ENCODE results near the gene FYCO1.

The FYCO1 gene

DNA sequence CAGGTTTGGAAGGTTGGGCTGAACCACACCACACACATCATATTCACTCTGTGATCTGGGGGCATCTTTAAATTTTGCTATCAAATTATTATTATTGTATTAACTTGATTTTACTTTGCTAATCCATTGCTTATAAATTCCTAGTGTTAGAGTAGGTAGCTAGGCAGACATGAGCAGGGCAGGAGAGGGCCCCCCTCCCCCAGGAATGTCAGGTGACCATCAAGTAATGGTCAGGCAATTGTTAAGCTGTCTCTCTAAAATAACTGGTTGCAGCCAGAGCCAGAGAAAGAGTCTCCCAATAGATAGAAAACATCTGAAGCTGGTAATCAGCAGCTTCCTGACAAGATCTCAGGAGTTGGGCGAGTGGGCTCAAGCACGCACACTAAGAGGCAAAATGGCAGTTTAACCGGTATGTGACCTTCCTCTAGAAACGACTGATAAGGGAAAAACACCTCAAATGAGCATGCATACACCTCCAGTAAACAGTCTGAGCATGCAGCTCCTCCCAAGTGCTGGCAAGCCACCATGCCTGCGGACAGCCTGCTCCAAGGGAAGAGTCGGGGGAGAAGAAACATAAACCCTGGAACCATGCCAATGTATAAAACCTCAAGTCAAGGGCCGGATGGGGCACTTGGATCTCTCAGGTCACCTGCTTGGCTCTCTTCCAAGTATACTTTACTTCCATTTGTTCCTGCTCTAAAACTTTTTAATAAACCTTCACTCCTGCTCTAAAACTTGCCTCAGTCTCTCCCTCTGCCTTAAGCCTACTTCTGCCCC is 55.4 kb downstream of the FYCO1 start:
- DNase-seq = no peak

DNA sequence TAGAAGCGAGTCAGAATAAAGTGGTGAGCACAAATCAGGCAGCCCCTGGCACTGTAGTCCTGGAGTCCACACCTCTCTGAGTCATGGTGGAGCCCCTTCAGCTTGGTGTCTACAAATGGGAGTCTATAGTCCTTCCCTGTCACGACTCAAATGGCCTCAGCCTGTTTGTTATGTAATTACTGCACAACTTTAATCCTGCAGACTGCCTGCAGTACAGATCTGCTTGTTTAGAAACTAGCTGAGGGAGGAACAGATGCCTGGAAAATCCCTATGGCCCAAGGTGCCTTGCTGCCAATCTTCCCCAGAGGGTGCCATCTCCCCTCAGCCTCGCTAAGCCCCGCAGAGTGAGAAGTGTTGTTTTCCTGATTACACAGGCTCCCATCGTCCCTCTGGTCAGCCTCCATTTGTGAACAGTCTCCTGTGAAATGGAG is 56.3 kb downstream of the FYCO1 start:
- DNase-seq = no peak

DNA sequence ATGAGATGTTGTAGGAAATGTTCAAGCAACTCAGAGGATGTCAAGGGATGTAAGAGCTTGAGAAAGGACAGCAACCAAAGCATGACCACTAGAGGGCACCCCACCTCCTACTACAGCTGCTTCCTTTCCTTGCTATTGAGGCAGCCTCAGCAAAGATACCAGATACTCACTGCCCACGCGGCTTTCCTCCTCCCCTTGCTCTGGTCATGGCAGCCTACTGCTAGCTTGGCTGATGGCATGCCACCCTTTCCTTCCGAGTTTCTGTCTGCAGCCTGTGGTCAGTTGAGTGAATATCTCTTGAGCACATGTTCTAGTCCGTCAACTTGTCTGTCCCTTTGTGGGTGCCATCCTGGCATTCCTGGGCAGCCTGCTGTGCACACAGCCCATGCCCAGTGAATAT is 56.8 kb downstream of the FYCO1 start:
- peak; percentile 11 to 66 for DNase-seq

DNA sequence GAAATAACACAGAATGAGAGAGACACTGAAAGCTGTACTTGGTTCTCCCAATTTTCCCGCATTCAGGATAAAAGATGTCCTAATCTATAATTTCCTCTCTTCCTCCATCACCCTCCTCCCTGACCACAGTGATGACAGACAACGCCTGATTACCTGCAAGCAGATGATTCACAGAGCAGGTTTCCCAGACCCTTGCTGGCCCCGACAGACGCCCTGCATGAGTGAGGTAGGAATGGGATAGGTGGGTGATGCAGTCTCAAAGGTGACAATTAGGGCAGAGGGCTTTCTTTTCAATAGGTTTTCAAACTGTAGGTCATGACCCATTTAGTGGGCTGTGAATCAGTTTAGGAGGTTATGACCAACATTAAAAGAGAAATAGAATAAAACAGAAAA is 57.6 kb downstream of the FYCO1 start:
- no peak for DNase-seq

DNA sequence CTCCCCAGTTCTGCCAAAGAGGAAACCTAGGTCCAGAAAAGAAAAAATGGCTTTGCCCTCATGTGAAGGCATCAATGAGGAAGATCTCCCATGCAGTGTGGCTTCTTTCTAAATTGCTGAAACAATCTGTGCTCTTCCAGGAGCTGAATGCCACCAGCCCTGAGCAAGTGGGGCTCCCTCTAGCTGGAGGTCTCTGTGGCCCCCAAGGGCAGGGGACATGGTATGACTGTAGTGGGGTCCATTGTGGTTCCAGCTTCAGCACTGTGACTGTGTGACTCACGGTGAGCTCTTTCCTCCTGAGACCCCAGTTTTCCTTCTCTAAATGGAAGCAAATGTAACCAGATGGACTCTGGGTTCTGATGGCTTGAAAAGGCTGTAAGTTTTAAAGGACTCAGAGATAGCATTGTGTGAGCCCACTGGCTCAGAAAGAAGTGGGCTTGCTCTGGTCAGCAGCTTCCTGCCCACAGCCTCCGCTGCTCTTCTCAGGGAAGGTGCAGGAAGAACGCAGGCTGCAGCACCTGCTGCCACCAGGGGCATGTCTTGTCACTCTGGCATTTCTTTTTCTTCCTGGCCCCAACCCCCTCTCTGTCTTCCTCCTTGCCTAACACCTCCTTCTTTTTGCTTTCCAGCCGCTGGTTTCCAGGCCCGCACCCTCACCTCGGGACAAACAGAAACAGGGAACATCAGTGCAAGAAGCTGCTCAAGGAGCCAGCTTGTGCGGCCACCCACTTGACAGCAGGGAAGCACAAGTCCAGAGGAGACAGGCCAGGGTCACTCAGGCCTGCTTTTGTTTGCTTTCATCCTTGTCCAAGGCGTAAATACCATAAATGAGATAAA is 58.2 kb downstream of the FYCO1 start:
- no peak for DNase-seq

DNA sequence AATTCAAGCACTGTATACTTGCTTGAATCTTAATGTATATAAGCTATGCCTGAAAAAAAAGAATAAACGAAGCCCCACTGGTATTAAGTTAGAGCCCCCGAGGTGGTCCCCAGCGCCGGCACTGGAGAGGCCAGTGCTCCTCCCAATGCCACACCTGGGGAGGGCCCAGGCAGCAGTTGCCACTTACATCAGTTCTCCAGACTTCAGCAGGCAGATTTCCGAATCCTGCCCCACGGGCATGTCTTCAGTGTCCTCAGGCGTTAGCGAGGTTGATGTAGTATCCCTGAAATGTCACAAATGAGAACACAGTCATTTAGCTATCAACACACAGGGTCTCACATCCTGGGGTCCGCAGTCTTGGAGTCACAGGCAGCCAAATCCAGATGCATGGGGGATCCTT is 59.4 kb downstream of the FYCO1 start:
- DNase-seq = no peak

DNA sequence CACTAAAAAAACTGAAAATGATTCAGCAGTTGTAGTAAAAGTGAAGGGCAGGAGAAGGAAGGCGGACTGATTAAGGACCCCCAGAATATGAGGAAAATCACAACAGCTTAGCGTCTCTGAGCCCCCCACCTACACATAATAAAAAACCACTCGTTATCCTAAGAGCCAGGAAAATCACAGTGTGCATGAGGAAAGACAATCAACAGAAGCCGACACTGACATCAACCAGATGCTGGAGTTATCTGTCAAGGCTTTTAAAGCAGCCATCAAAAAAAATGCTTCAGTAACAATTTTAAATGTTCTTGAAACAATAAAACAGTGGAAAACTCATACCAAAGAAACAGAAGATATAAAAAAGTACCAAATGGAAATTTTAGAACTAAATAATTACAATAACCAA is 62.0 kb downstream of the FYCO1 start:
- no peak for DNase-seq

DNA sequence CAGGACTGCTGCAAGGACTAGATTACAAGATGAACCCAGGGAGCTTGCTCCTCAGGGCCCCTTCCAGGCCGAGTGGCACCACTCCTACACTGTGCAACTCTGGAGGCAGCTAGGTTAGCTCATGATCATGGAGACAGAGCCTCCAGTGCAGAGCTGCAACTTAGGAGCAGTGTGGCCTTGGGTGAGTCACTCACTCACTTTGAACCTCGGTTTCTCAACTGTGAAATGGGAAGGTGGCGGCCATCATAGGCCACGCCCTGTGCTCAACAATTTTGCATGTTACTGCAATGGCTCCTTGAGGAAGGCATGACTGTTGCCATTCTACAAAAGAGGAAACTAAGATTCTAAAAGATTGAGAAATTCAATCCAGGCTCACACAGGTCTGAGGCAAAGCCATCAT is 63.5 kb downstream of the FYCO1 start:
- DNase-seq = no peak

DNA sequence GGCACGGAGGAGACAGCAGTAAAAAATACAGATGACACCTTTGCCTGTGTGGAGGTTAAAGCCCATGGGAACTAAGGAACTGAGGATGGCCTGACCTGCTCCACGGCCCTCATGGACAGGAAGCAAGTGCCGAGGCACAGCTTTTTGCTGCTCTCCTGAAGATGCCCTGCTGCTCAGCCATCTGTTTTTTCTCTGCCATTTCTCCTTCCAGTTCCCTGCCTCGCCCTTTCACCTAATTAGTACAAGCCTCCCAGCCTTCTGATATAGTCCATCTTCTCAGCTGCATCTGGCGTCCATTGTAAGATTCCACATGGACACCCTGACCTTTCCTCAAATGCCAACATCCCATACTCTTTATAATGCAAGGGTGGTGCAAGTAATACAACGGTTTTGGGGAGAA is 64.1 kb downstream of the FYCO1 start:
- no peak for DNase-seq

DNA sequence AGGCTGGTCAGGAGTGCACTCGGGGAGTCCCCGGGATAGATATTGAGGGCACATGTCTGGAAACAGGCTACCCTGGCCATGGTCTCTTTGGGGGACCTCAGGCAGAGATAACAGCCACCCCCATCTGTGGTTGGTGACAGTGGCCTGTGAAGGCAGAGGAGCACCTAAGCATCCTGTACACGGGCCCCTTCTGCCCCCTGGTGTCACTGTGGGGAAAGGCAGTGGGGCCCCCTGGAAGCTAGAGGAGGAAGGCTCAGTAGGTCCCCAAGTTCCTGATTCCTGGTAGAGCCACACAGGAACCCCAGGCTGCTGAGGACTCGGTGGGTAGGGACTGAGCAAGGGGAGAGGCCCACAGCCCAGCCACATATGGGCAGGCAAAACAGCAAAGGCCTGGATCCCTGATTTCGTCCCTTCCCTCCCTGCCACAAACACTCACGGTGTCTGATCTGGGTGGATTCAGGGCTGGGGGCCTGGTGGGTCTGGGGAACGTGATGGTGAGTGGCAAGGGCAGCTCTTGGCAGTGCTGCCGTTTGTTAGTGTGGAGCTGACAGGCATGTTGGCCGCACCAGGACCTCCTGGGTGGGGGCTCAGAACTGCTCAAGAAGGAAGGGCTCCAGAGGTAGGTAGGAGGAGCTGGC is 66.5 kb downstream of the FYCO1 start:
- no peak for DNase-seq

DNA sequence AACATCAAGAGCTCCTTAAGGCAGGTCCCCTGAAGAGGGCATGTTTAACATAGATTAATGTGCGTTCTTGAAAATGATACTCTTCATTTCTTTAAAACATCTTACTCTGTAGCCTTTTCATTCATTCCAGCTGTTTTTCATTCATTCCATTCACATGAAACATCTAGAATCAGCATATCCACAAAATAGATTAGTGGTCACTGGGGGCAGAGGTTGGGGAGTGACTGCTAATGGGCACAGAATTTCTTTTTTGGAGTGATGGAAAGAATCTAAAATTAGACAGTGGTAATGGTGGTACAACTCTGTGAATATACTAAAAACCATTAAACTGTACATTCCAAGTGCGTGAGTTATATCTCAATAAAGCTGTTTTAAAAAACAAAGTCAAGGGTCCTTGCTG is 67.7 kb downstream of the FYCO1 start:
- DNase-seq = no peak

DNA sequence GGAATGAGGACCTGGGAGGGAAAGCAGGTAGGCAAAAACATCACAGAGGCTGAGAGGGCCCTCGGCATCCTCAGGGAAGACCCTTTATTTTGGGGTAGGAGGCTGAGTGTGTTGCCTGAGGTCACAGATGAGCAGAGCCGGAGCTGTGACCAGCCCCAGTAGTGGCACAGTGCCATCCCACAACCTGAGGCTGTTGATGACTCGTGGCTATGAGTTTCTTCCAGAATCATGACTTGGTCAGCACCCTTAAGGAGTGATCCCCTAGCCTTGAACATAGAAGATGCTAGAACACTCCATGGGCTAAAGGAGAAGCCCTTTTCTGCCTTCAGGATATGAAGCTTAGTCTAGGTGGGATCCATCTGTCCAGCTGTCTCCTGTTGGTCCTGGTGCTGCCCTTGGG is 71.9 kb downstream of the FYCO1 start:
- DNase-seq = no peak

DNA sequence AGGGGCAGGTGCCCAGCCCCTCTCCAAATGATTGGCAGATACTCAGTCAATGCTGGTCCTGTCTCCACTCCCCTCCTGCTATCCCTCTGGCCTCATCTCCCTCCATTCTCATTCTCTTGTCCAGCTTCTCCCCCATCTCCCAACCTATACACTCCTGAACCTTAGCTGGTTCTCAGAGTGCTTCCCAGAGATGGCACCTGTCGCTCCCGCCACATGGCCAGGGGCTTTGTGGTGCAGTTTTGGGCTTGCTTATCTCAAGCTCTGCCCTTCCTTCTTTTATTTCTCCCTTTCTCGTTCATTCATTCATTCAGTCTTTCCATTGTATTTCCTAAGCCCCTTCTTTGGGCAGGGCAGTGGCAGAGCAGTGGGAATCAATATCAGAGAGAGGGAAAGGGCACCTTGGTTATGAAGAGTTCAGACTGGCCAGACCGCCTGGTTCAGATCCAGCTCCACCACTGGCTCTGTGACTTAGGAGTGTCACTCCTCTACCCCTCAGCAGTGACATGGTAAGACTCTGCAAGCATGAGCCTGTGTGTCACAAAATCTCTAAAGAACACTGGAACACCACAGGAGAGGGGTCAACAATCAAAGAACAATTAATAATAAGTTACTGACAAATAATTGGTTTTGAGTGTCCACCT is 72.6 kb downstream of the FYCO1 start:
- DNase-seq = no peak

DNA sequence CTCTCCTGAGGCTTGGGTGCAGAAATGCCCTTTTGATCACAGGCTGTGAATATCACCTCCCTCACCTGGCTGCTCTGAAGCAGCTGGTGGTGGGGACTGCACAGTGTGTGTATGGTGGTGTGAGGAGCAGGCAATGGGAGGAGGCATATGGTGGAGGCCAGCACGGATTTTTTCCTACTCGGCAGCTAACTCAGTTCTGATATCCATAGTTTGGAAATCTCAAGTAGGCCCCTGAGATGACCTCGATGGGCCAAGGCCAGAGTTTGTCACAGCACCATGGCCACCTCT is 73.6 kb downstream of the FYCO1 start:
- DNase-seq = no peak

DNA sequence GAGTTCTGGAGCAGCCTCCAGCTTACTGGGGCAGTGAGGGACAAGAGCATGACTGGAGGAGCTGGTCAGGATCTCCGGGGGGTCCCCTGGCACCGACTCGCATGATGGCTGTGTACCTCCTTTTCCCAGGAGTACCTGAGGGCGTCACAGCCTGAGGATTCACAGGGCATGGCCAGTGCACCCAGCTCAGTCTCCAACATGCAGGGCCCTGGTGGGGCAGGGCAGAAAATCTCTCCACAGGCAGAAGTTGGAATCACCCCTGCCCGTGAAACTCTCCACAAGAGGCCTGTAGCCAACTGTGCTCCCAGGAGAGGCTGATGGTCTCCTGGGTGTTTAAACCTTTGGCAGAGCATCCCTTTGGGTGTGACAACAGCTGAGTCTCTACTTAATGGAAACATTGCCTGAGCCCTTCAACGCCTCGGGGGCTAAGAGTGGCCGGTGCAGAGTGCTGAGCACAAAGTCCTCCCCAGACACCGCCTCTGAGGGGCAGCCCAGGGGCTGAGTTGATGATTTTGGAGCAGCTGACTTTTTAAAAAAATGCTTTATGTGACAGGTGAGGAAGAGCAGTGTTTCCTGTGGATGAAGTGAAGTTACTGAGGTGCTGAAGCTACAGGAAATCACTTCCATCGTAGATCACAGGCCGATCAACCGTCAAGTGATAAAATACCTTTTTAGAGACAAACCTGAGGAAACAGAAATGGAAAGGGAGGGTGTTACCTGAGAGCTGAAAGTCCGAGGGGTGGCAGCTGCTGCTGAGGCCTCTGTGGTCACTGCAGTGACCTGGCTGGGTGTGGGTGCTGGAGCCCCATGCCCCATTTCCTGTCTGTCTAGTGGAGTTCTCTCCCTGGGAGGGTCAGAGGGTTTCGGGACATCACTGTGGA is 74.2 kb downstream of the FYCO1 start:
- DNase-seq = no peak

DNA sequence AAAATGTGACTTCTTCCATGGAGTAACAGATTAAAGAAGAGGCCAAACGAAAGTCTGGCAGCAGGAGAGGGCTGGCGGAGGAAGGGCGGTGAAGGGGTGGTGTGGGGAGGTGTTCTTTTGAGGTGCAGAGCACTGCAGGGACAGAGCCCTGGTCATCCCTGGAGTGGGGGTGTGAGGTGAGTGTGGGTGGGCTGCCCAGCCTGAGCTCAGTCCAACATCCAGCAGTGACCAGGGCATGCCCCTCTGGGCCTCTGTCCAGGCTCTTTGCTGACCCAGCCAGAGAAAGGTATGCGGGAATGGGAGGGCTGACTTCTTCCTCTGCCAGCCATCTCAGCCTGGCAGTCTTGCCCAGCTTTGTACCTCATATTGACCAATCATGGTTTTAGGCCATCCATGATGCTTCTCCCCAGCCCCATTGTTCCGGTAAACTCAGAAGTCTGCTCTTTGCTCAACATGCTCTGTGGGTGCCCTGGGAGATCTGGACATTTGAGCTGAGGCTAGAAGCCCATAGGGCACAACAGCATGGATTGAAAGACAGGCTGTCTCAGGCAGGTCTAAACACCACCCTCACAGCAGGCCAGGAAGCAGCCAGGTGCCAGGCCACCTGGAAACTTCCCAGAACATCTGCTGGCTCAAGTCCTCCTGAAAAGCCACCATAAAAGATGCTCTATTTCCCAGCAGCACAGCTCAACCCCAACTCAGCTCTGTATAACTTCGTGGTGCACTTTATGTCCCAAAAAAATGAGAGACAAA is 78.3 kb downstream of the FYCO1 start:
- no peak for DNase-seq

DNA sequence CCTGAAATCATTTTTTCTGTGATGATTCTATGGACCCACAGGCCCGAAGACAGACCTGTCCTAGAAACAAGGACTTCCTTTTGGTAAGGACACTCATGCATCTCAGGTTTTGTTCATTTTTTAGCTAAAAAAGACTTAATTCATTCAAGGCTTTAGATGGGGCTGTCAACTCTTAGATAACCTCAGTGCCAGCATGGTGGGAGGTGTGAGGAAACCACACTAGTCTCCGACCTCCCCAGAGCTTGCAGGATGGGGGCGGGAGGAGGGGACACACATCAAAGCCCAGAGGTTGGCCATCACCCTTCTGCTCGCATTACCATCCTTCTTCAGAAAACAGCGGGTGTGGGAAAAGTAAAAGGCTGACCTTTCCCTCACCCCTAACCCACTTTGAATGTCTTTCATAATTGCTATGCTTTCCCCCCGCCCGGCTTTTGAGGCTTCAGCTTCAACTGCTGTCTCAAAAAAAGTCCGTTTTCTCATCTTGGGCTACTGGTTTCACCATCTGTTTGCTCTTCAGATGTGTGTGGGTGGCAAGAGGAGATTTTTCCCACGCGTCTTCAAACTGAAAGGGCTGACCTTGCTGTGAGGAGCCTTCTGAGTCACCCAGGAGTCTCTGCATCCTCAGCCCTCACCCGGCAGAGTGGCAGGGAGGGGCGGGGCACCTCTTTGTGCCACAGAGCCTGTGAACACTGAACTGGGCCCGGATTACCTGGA is 79.9 kb downstream of the FYCO1 start:
- DNase-seq = no peak

DNA sequence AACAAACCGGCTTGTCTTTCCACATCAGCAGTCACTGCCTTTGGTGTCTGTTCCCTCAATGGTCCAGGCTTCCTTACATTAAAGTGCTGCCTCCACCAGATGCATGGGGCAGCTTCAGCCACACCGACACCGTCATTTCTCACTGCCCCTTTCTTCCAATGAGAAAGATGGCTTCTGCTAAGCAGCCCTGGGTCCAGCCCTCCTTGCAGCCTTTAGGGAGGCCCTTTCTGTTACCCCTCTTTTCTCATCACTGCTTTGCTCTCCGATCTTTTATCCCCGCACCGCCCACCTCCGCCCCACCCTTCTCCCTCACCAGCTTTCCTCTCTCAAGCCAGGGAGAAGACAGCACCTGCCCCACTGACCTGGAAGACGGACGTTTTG is 80.6 kb downstream of the FYCO1 start:
- no peak for DNase-seq

DNA sequence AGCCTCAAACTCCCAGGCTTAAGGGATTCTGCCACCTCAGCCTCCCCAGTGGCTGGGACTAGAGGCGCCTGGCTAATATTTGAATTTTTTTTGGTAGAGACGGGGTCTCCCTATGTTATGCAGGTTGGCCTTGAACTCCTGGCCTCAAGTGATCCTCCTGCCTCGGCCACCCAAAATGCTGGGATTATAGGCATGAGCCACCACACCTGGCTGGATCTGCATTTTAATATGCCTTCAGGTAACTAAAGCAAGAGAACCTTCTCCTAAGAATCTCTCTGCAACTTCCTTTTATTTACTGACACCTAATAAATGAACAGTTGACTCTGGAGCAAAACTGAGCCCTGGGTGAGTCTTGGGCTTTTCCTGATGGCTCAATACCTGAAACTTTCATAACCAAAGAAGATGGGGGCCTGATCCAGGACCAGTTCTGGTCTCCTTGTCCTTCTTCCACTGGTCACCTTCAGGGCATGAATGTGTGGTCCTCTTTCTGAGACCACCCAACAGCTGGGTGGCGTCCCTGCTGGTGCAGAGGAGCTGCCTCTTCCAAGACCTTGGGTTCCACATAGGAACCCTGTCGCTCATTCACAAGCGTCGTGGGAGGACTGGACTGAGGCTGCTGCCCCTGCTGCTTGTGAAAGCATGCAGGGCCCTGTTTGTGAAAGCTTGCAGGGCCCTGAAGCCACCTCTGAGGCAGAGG is 81.1 kb downstream of the FYCO1 start:
- DNase-seq = no peak

DNA sequence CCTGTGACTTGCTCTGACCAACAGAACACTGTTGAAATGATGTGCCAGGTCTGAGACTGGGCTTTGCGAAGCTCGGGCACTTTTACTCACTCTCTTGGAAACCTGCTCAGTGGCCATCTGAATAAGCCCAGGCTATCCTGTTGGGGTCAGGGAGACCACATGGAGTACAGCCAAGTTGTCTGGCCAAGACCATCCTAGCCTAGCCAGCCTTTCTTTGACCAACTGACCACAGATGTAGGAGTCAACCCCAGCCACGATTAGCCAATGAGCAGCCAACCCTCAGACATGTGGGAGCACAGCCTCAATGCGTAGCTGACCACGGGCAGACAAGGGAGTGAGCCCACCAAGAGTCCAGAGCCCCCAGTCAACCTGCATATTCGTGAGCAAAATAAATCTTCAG is 83.2 kb downstream of the FYCO1 start:
- DNase-seq = no peak

Data from NCI-H446 (cell line).